ENCODE data around the gene PHF2. TPM values are rescaled to one million over a fixed set of nuclear protein-coding genes. Genes with fewer than 3 reads are reported as not detected.

The PHF2 gene
- total RNA-seq, 1 experiment from 2014 or later = 17.4 TPM

DNA sequence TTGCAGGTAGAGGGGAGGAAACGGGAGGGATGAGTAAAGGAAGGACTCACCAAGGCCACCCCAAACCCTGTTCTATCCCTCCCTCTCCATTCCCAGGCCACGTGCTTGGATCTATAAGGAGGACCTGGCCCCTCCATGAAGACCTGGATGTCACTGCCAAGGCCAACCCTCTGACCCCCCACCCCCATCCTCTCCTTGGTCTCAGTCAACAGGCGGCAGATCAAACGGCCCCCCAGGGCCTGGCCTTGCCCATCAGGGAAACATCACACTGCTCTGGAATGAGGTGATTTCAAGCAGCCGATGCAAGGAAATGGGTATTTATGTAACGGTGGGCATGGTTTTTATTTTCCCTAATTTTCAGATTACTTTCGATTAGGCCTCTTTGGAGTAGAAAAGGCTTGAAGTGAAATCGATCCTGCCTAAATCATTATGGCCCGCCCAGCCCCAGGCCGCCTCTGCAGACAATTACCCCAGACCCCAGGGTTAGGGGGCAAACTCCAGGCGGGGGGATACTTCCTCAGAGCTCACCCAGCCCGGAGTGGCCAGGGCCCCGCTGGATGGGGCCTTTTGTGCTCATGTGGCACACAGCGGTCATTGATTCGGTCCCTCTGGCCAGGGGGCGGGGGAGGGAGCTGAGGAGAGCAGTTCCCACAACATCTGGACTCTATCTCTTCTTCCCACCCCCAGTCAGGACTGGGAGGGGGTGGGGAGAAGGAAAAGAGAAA is 125.3 kb downstream of the PHF2 start:
- peaks cover 15 to 29% of the 10 kb centered on the region in 2 experiments for H3K9me3 Mint-ChIP-seq
- H3K4me3 Mint-ChIP-seq = no peak overlapping the region
- no peak overlapping the region for H2BK5ac ChIP-seq (ENCODE audit: insufficient read length, low read length)
- H3K23me2 ChIP-seq (ENCODE audit: insufficient read length, low read depth, low read length, poor library complexity, severe bottlenecking) = no peaks in the 10 kb centered on the region
- no peaks in the 10 kb centered on the region for H3K4me1 Mint-ChIP-seq
- no peak overlapping the region for H3K4ac ChIP-seq (ENCODE audit: low read depth, low read length)
- no peak overlapping the region for H3K14ac ChIP-seq (ENCODE audit: insufficient read depth, low read length)
- no peak overlapping the region for H2BK20ac ChIP-seq (ENCODE audit: low read depth, low read length, poor library complexity, severe bottlenecking)
- H3K79me2 ChIP-seq (ENCODE audit: insufficient read depth, low read length) = no peaks in the 10 kb centered on the region
- H3K9me3 ChIP-seq (ENCODE audit: control insufficient read depth, low read depth, low read length) = no peaks in the 10 kb centered on the region
- no peak overlapping the region for H2AK5ac ChIP-seq (ENCODE audit: insufficient read length, low read length)
- H3K27ac ChIP-seq (ENCODE audit: insufficient read length, low read depth, low read length) = no peak overlapping the region
- H3T11ph ChIP-seq (ENCODE audit: low read length) = no peak overlapping the region
- no peak overlapping the region for H3K23ac ChIP-seq (ENCODE audit: insufficient read length, low read depth, low read length)
- no peak overlapping the region for H2BK12ac ChIP-seq (ENCODE audit: insufficient read length, low read depth, low read length)
- H4K8ac ChIP-seq (replicated peaks; ENCODE audit: insufficient read length, low read depth, low read length) = no peak overlapping the region
- H3K27me3 Mint-ChIP-seq (ENCODE audit: low read depth) = peaks cover 4% of the 10 kb centered on the region
- no peak overlapping the region for H2AFZ ChIP-seq (ENCODE audit: low read length)
- no peak for TF ChIP-seq CTCF (conservative IDR thresholded peaks at IDR 0.05)
- no peak overlapping the region for H2BK120ac ChIP-seq (ENCODE audit: low read depth, low read length, poor library complexity, severe bottlenecking)
- no peak overlapping the region for H2BK15ac ChIP-seq (ENCODE audit: low read depth, low read length)
- no peaks in the 10 kb centered on the region for H3K79me1 ChIP-seq (ENCODE audit: insufficient read depth, low read depth, low read length, poor library complexity, severe bottlenecking)
- DNase-seq = peak; percentile 15
- H3K36me3 Mint-ChIP-seq (ENCODE audit: insufficient read depth in 1 of 3, low read depth in 3 of 3) = peaks cover 0 to 16% (median 7%) of the 10 kb centered on the region in 3 experiments; a peak in 5 of 7 replicates
- H3K27me3 ChIP-seq (ENCODE audit: insufficient read depth, low read length) = no peaks in the 10 kb centered on the region
- no peak overlapping the region for H3K56ac ChIP-seq (ENCODE audit: insufficient read length, low read depth, low read length)
- H3K4me1 ChIP-seq (ENCODE audit: insufficient read depth, low read length) = no peaks in the 10 kb centered on the region
- no peak overlapping the region for H3K4me2 ChIP-seq (ENCODE audit: insufficient read depth, insufficient read length, low read length)
- no CpG with 5 or more reads among the region's 16 CpGs for WGBS (ENCODE audit: extremely low coverage, insufficient read length, low lambda C conversion rate)
- no peak overlapping the region for H3K9ac ChIP-seq (ENCODE audit: extremely low read depth, insufficient read length, low read length)
- no peaks in the 10 kb centered on the region for H4K20me1 ChIP-seq (ENCODE audit: control insufficient read depth, insufficient read depth, insufficient read length)
- H4K5ac ChIP-seq (ENCODE audit: insufficient read length, low read depth, low read length) = no peak overlapping the region
- no peak overlapping the region for H4K91ac ChIP-seq (ENCODE audit: insufficient read length, low read depth, low read length)
- no peak overlapping the region for H3K18ac ChIP-seq (ENCODE audit: insufficient read length, low read depth, low read length)
- H3K27ac Mint-ChIP-seq = no peak overlapping the region

All from H9 (cell line).